ENCODE data around the gene PHF21A. TPM values are rescaled to one million over a fixed set of nuclear protein-coding genes. Genes with fewer than 3 reads are reported as not detected.
"Not testable (repeated sequence)": the region's sequence is repeated elsewhere in the genome, so short reads cannot be mapped to it uniquely, and the experiment has no call there.

The PHF21A gene
- total and polyA plus RNA-seq, 4 donors = 12.0 to 84.0 (median 48.9) TPM

DNA sequence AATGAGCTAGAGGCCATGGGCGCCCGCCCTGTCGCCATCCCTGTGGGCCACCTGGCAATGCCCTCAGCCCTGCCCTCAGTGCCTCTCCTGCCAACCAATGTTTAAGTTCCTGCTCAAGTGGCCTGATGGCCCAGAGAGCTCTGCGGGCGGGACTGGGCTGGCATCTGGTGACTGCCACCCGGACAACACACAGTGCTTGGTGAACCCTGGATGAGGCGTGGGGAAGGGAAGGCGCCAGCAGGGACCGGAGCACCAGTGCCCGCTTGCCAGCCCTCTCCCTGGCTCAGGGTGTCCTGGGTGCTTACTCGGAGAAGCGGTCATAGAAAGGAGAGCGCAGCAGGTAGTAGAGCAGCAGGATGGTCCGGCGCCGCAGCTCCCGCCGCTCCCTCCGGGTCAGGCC lies 207.7 kb downstream of the PHF21A start:
- H3K36me3 ChIP-seq (ENCODE audit: control insufficient read depth in 1 of 2, insufficient read depth in 2 of 2, low read length in 1 of 2) = peaks cover 0 to 7% of the 10 kb centered on the region in 2 donors
- H3K27me3 ChIP-seq (ENCODE audit: control insufficient read depth in 1 of 2, insufficient read depth in 2 of 2, low read length in 1 of 2) = no peaks in the 10 kb centered on the region
- 95% methylated on average over 19 of the region's 19 CpGs for WGBS, 2 donors
- H3K4me1 ChIP-seq (ENCODE audit: control insufficient read depth in 1 of 2, insufficient read depth in 2 of 2, low read length in 2 of 2) = no peaks in the 10 kb centered on the region
- H3K27ac ChIP-seq (ENCODE audit: low read depth in 1 of 2, low read length in 2 of 2) = no peak overlapping the region
- no peak for DNase-seq
- intact Hi-C loops (cut with DNase I) = no loop called here
- no peaks in the 10 kb centered on the region for H3K9me3 ChIP-seq (ENCODE audit: control insufficient read depth, low read length)
- H3K4me3 ChIP-seq (ENCODE audit: low read length in 2 of 2) = no peak overlapping the region
- ATAC-seq (ENCODE audit: low FRiP score) = no peak

DNA sequence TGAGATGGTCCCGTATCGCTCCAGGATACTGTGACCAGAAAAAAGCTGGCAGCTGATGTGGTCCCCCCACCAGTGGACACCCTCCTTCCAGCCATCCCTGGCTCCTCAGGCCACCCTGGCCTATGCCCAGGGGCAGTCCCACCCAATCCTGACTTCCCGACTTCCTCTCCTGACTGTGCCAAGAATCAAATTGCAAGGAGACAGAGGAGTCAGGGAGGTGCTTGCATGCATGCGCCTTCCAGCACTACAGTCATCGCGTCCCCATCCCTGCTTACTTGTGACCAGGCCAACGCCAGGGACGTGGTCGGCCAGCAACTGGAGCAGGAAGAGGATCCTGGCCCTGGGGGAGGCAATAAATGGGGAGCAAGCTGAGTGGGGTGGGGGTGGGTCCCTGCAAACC lies 210.6 kb downstream of the PHF21A start:
- Histone ChIP-seq H3K4me1 (ENCODE audit: control insufficient read depth in 1 of 2, insufficient read depth in 2 of 2, low read length in 2 of 2) (no peaks in the 10 kb centered on the region), H3K27ac (ENCODE audit: low read depth in 1 of 2, low read length in 2 of 2) (no peak overlapping the region), H3K9me3 (ENCODE audit: control insufficient read depth, low read length) (no peaks in the 10 kb centered on the region), H3K36me3 (ENCODE audit: control insufficient read depth in 1 of 2, insufficient read depth in 2 of 2, low read length in 1 of 2) (peaks cover 0 to 7% of the 10 kb centered on the region in 2 donors), H3K4me3 (ENCODE audit: low read length in 2 of 2) (no peak overlapping the region), H3K27me3 (ENCODE audit: control insufficient read depth in 1 of 2, insufficient read depth in 2 of 2, low read length in 1 of 2) (no peaks in the 10 kb centered on the region)
- intact Hi-C loops (cut with DNase I) = no loop called here
- DNase-seq (no peak), ATAC-seq (ENCODE audit: low FRiP score) (no peak)
- 86 to 88% methylated on average over 9 of the region's 9 CpGs for WGBS, 2 donors

DNA sequence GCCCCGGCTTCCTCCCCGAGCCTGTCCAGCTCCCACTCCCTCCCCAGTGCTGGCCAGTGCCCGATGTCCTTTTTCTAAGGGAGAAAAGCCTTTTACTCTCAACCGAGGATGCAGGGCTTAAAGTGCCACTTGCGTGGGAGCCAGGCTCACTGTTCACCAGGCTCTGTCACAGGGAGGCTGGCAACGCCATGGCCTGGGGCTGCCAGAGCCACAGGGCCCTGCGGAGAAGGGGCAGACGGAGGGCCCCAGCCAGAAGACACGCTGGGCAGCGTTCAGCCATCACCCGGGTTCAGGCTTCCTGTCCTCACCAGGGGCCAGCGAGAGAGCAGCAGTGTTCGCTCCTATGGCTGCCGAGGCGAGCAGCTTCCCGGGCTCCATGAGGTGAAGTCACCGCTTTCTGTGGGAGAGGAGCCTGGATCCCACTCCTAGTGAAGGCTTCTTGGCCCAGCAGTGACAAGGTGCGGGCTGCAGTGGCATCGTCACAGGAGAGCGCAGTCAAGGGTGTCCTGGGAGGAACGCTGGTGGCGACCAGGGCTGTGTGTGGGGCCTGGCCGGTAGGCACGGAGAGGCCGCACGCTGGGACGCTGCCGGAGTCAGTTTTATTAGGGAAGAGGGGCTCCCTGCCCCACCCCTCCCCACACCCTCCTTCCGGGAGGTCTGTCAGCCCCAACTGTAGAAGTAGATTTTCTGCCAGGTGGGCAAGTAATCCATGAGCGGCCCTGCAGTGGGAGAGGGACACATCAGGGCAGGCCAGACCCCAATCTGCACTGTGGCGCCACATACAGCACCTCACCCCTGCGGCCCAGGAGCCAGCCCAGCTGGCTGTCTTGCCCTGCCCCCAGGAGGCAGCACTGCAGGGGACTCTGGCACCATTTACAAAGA lies 211.4 kb downstream of the PHF21A start:
- no peak for DNase-seq
- peaks cover 0 to 6% of the 10 kb centered on the region in 2 donors for H3K36me3 ChIP-seq (ENCODE audit: control insufficient read depth in 1 of 2, insufficient read depth in 2 of 2, low read length in 1 of 2)
- H3K27me3 ChIP-seq (ENCODE audit: control insufficient read depth in 1 of 2, insufficient read depth in 2 of 2, low read length in 1 of 2) = no peaks in the 10 kb centered on the region

DNA sequence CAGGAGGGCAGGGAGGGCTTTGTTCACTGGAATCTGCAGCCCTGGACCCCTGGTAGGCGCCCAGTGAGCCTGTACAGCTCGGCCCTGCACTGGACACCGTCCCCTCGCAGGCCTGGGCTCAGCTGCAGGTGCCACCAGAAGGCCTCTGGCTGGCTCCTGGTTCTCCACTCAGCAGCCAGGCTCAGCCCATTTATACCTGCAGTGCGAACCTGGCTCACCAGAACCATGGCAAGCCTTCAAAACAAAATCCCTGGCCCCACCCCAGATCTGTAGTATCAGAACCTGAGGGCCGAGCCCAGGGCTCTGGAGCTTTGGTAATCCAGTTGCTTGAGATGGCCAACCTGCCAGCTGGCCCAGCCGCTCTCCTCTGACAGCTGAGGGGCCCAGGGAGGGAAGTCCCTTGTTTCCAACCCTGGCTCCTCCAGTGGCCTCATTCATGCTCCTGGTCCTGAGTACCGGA lies 213.3 kb downstream of the PHF21A start:
- no peaks in the 10 kb centered on the region for H3K9me3 ChIP-seq (ENCODE audit: control insufficient read depth, low read length)
- ATAC-seq (ENCODE audit: low FRiP score) (no peak), DNase-seq (no peak)
- H3K27ac ChIP-seq (ENCODE audit: low read depth in 1 of 2, low read length in 2 of 2) = no peak overlapping the region
- 64 to 65% methylated on average over 8 of the region's 8 CpGs for WGBS, 2 donors
- intact Hi-C loops (cut with DNase I) = no loop called here
- no peaks in the 10 kb centered on the region for H3K27me3 ChIP-seq (ENCODE audit: control insufficient read depth in 1 of 2, insufficient read depth in 2 of 2, low read length in 1 of 2)
- H3K36me3 ChIP-seq (ENCODE audit: control insufficient read depth in 1 of 2, insufficient read depth in 2 of 2, low read length in 1 of 2) = no peaks in the 10 kb centered on the region
- no peak overlapping the region for H3K4me3 ChIP-seq (ENCODE audit: low read length in 2 of 2)
- H3K4me1 ChIP-seq (ENCODE audit: control insufficient read depth in 1 of 2, insufficient read depth in 2 of 2, low read length in 2 of 2) = no peaks in the 10 kb centered on the region

More for the DNA sequence above, 211.4 kb downstream of the PHF21A start:
- Histone ChIP-seq H3K4me1 (ENCODE audit: control insufficient read depth in 1 of 2, insufficient read depth in 2 of 2, low read length in 2 of 2) (no peaks in the 10 kb centered on the region), H3K9me3 (ENCODE audit: control insufficient read depth, low read length) (no peaks in the 10 kb centered on the region), H3K27ac (ENCODE audit: low read depth in 1 of 2, low read length in 2 of 2) (no peak overlapping the region), H3K4me3 (ENCODE audit: low read length in 2 of 2) (no peak overlapping the region)
- WGBS, 2 donors = 86 to 90% methylated on average over 32 of the region's 32 CpGs
- intact Hi-C loops (cut with DNase I) = no loop called here
- no peak for ATAC-seq (ENCODE audit: low FRiP score)

DNA sequence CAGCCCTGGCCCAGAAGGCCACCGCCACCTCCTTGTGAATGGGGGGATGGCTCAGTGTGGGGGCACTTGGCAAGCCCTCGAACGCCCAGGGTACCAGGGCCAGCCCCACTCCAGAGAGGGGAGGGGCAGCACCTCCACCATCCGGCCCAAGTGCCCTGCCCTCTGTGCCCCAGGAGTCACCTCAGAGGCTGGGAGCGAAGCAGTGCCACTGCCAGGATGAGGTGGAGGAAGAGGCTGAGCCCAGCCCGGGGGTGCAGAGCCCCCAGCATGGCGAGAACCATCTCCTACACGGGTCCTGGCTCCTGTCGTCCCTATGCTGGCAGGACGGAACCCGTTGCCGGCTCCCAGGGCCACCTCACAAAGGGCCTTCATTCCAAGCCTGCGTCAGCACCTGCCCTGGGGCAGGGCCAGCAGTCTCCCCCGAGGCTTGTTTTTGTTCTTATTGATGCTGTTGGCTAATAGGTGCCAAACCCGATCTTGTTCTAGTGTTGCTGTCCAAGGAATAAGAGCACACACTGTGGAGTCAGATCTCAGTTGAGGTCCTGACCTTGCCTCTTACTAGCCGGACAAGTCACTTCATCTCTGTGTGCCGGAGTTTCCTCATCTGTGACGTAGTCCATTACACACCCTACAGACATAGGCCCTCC lies 214.2 kb downstream of the PHF21A start, which contains the start of gene FREY1:
Gene FREY1 (minus strand): TSS at position 307 of the 647 bp plus-strand sequence. CDS start 26 bp downstream, at position 281.
- 66 to 67% methylated on average over 18 of the region's 18 CpGs for WGBS, 2 donors

DNA sequence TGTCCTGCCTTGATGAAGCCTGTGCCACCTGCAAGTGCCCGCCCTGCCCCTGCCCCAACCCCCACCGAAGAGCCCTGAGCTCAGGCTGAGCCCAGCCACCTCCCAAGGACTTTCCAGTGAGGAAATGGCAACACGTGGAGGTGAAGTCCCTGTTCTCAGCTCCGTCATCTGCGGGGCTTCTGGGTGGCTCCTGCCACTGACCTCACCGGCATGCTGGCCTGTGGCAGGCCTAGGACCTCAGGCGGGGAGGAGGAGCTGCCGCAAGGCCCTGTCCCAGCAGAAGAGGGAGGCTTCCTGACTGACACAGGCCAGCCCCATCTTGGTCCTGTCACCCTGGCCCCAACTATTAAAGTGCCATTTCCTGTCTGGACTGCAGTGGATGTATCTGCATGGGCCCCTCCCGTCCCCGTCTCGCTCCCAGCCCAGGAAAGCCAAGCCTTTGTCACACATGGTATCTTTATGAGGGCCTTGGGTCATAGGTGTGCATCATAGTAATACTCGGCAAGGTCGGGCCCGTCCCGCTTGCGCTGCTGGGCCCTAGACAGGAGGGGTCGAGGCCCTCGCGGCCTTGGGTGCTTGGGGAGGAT lies 215.1 kb downstream of the PHF21A start:
- Histone ChIP-seq H3K4me1 (ENCODE audit: control insufficient read depth in 1 of 2, insufficient read depth in 2 of 2, low read length in 2 of 2) (no peaks in the 10 kb centered on the region), H3K27ac (ENCODE audit: low read depth in 1 of 2, low read length in 2 of 2) (no peak overlapping the region), H3K27me3 (ENCODE audit: control insufficient read depth in 1 of 2, insufficient read depth in 2 of 2, low read length in 1 of 2) (no peaks in the 10 kb centered on the region), H3K36me3 (ENCODE audit: control insufficient read depth in 1 of 2, insufficient read depth in 2 of 2, low read length in 1 of 2) (no peaks in the 10 kb centered on the region), H3K9me3 (ENCODE audit: control insufficient read depth, low read length) (no peaks in the 10 kb centered on the region), H3K4me3 (ENCODE audit: low read length in 2 of 2) (no peak overlapping the region)
- DNase-seq = no peak
- WGBS, 2 donors = 77 to 84% methylated on average over 19 of the region's 19 CpGs
- intact Hi-C loops (cut with DNase I) = no loop called here
- no peak for ATAC-seq (ENCODE audit: low FRiP score)

More for the DNA sequence above, 214.2 kb downstream of the PHF21A start, which contains the start of gene FREY1:
- Histone ChIP-seq H3K27ac (ENCODE audit: low read depth in 1 of 2, low read length in 2 of 2) (no peak within 1 kb of the TSS), H3K36me3 (ENCODE audit: control insufficient read depth in 1 of 2, insufficient read depth in 2 of 2, low read length in 1 of 2) (no peaks in the 10 kb centered on the region), H3K27me3 (ENCODE audit: control insufficient read depth in 1 of 2, insufficient read depth in 2 of 2, low read length in 1 of 2) (no peaks in the 10 kb centered on the region), H3K4me1 (ENCODE audit: control insufficient read depth in 1 of 2, insufficient read depth in 2 of 2, low read length in 2 of 2) (no peaks in the 10 kb centered on the region), H3K9me3 (ENCODE audit: control insufficient read depth, low read length) (no peaks in the 10 kb centered on the region), H3K4me3 (ENCODE audit: low read length in 2 of 2) (no peak within 1 kb of the TSS)
- intact Hi-C loops (cut with DNase I) = no loop called here
- DNase-seq = no peak
- no peak for ATAC-seq (ENCODE audit: low FRiP score)

DNA sequence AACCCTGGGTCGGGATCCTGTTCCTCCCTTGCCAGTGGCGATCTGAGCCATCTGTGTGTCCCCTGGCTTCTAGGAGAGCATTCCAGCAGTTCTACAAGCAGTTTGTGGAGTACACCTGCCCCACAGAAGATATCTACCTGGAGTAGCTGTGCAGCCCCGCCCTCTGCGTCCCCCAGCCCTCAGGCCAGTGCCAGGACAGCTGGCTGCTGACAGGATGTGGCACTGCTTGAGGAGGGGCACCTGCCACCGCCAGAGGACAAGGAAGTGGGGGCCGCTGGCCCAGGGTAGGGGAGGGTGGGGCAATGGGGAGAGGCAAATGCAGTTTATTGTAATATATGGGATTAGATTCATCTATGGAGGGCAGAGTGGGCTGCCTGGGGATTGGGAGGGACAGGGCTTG lies 215.7 kb downstream of the PHF21A start:
- H3K4me3 ChIP-seq (ENCODE audit: low read length in 2 of 2); H3K4me1 ChIP-seq (ENCODE audit: control insufficient read depth in 1 of 2, insufficient read depth in 2 of 2, low read length in 2 of 2); H3K36me3 ChIP-seq (ENCODE audit: control insufficient read depth in 1 of 2, insufficient read depth in 2 of 2, low read length in 1 of 2); DNase-seq; intact Hi-C loops (cut with DNase I); H3K27me3 ChIP-seq (ENCODE audit: control insufficient read depth in 1 of 2, insufficient read depth in 2 of 2, low read length in 1 of 2); H3K27ac ChIP-seq (ENCODE audit: low read depth in 1 of 2, low read length in 2 of 2); H3K9me3 ChIP-seq (ENCODE audit: control insufficient read depth, low read length); ATAC-seq (ENCODE audit: low FRiP score): not testable (repeated sequence)
- 81 to 95% methylated on average over 6 of the region's 6 CpGs for WGBS, 2 donors

DNA sequence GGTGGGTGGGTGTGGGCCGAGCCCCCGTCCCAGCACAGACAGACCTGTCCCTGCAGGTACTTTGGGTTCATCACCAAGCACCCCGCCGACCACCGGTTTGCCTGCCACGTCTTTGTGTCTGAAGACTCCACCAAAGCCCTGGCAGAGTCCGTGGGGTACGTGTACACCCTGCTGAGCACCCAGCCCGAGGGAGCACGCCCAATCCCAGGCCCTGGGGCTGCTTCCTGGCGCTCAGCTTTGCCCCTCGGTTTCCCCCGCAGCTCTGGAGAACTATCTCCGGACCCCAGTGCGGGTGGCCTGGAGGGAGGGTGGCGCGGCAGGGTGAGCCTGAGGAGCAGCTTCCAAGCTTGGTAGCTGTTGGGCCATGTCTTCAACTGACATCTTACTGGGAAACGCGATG lies 216.2 kb downstream of the PHF21A start:
- ATAC-seq (ENCODE audit: low FRiP score) (no peak), DNase-seq (peak in 1 of 2 donors; percentile 74)
- no peaks in the 10 kb centered on the region for H3K27me3 ChIP-seq (ENCODE audit: control insufficient read depth in 1 of 2, insufficient read depth in 2 of 2, low read length in 1 of 2)
- no peaks in the 10 kb centered on the region for H3K36me3 ChIP-seq (ENCODE audit: control insufficient read depth in 1 of 2, insufficient read depth in 2 of 2, low read length in 1 of 2)
- intact Hi-C loops (cut with DNase I) = no loop called here
- no peak overlapping the region for H3K4me3 ChIP-seq (ENCODE audit: low read length in 2 of 2)
- WGBS, 2 donors = 92% methylated on average over 19 of the region's 19 CpGs
- H3K27ac ChIP-seq (ENCODE audit: low read depth in 1 of 2, low read length in 2 of 2) = no peak overlapping the region
- H3K4me1 ChIP-seq (ENCODE audit: control insufficient read depth in 1 of 2, insufficient read depth in 2 of 2, low read length in 2 of 2) = no peaks in the 10 kb centered on the region
- no peaks in the 10 kb centered on the region for H3K9me3 ChIP-seq (ENCODE audit: control insufficient read depth, low read length)
